Heart left ventricle (tissue), 13 donors: ENCODE data around the gene NMT2.

ENCODE experiments used
- CTCF ChIP-seq, 12 donors: fragments of 200-600 bp; sonication (generic) in 4 of 12; IDR thresholded peaks; one replicate each; pipeline versions ENCODE4 v1.5.0 to v1.8.0; 2018 to 2022; ENCODE audit warnings: antibody characterized with exemption in 12 of 12, mild to moderate bottlenecking in 5 of 12
- POLR2A ChIP-seq, 2 donors: fragments of 450-650 bp; IDR thresholded peaks; one replicate each; pipeline ENCODE4 v1.6.1; 2017; ENCODE audit warnings: antibody characterized with exemption in 2 of 2, mild to moderate bottlenecking in 2 of 2, moderate library complexity in 2 of 2
- donor health status: ischemic (EF 13 %, LVEDD 7.1; RV severe dilation, severe dysfunction).
- donor health status: DM: no; HTN: yes; CAD: no.
- donor health status: DM: no; HTN: no; CAD: no.
- donor health status: ischemic (EF 25% LVEDD 6.9; RV normal size, moderate dysfunction).
- donor health status: ischemic (EF 25% LVEDD 5.7; RV mildly dilated, moderate dysfunction).
- donor health status: ischemic (EF 35%, LVEDD 5.7; RV mildly dilated, moderate dysfunction).
- donor health status: nonischemic (EF 11% LVEDD 7.7; RV severe dilation, severe dysfunction).
- donor health status: DM: yes; HTN: yes; CAD: no.
- donor health status: PGD.
- donor health status: ischemic (EF 29% LVEDD 5.4; RV normal size, mild dysfunction).
- donor health status: nonischemic (EF 23%, LVEDD 6.1; RV moderate dilation, normal function).

GRCh38 chr10:15201589-15202300, 33.3 kb upstream of the NMT2 start:
- no peak for TF ChIP-seq CTCF (IDR thresholded peaks at IDR 0.05)
- no peak for TF ChIP-seq POLR2A (IDR thresholded peaks at IDR 0.05)
